T-helper 1 cell treated with Interleukin-12 subunit alpha and Interleukin-12 subunit beta and Interleukin-4 antibody, amounts not matched to agents 30 μg/mL and 1 μg/mL, for 36 hours (primary cell): ENCODE measurements around the gene RAB40AL.
"Not testable (repeated sequence)": the region's sequence is repeated elsewhere in the genome, so short reads cannot be mapped to it uniquely, and the experiment has no call there.

Experiments used
- H3K27ac Mint-ChIP-seq: one replicate; pipeline ENCODE4 v1.8.0; 2021; ENCODE audit warnings: mild to moderate bottlenecking, mixed read lengths
- H3K27me3 Mint-ChIP-seq: one replicate; pipeline ENCODE4 v1.8.0; 2021; ENCODE audit warnings: low read depth, mixed read lengths
- H3K36me3 Mint-ChIP-seq: one replicate; pipeline ENCODE4 v1.8.0; 2021; ENCODE audit warnings: low read depth, mixed read lengths
- H3K4me1 Mint-ChIP-seq: one replicate; pipeline ENCODE4 v1.8.0; 2021; ENCODE audit warnings: low read depth, mixed read lengths
- H3K4me3 Mint-ChIP-seq: one replicate; pipeline ENCODE4 v1.8.0; 2021; ENCODE audit warnings: mild to moderate bottlenecking, moderate library complexity, mixed read lengths
- H3K9me3 Mint-ChIP-seq: one replicate; pipeline ENCODE4 v1.8.0; 2021; ENCODE audit warnings: mixed read lengths

Gene RAB40AL

DNA sequence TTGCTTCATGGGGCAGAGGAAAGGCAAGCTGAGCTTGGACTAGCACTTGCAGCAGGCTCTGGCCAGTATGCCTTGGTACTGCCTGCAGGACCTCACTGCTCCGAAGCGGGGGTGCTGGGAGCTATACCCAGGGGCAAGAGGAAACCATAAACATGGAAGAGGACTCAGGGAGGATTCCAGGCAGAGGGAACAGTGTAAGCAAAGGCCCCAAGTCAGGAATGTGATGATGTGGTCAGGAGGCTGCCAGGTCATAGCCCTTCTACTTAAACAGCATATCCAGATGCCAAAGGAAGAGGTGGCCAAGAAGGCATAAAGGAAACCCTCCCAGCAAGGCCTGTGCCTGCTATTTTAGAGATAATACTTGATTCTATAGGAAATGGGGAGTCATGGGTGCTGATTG, 31.1 kb downstream of the RAB40AL start:
- Mint-ChIP-seq H3K27ac (no peak overlapping the region), H3K4me1 (no peaks in the 10 kb centered on the region), H3K36me3 (no peaks in the 10 kb centered on the region), H3K27me3 (no peaks in the 10 kb centered on the region), H3K9me3 (peaks cover 13% of the 10 kb centered on the region), H3K4me3 (no peak overlapping the region)

DNA sequence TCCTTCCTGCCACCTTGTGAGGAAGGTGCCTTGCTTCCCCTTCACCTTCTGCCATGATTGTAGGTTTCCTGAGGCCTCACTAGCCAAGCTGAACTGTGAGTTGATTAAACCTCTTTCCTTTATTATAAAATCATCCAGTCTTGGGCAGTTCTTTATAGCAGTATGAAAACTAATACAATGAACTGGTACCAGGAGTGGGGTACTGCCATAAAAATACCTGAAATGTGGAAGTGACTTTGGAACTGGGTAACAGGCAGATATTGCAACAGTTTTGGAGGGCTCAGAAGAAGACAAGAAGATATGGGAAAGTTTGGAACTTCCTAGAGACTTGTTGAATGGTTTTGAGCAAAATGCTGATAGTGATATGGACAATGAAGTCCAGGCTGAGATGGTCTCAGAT, 34.5 kb downstream of the RAB40AL start:
- H3K4me1 Mint-ChIP-seq, H3K4me3 Mint-ChIP-seq, H3K27ac Mint-ChIP-seq, H3K36me3 Mint-ChIP-seq, H3K27me3 Mint-ChIP-seq: not testable (repeated sequence)
- peaks cover 18% of the 10 kb centered on the region for H3K9me3 Mint-ChIP-seq

DNA sequence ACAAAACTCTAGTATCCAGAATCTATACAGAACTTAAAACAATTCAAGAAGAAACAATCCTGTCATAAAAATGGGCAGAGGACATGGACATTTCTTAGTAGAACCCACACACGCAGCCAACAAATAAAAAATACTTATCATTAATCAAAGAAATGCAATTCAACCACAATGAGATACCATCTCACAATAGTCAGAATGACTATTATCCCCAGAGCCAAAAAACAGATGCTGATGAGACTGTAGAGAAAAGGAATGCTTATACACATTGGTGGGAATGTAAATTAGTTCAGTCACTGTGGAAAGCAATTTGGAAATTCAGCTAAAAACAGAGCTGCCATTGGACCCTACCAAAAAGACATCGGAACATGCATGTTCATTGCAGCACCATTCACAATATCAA, 37.9 kb downstream of the RAB40AL start:
- Mint-ChIP-seq H3K4me3 (no peak overlapping the region), H3K27ac (no peak overlapping the region), H3K9me3 (peaks cover 18% of the 10 kb centered on the region), H3K27me3 (no peaks in the 10 kb centered on the region), H3K36me3 (no peaks in the 10 kb centered on the region), H3K4me1 (no peaks in the 10 kb centered on the region)

DNA sequence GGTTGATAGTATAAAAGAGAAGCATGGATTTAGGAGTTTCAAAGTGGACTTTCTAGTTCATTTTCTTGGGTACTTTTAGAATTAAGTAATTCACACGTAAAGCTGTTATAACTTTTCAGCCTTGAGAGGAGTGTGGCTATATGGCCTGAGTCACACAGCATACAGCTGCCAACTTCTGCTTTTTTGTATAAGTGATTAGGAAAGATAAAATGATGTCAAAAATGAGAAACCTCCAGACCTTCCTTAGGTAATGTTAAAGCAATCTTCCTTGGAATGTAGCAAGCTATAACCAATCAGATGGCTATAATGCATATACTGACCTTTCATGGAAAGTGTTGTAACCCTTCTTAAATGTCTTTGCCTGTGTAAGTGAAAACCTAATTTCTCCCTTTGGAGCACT, 39.2 kb downstream of the RAB40AL start:
- peaks cover 8% of the 10 kb centered on the region for H3K9me3 Mint-ChIP-seq
- no peak overlapping the region for H3K4me3 Mint-ChIP-seq

DNA sequence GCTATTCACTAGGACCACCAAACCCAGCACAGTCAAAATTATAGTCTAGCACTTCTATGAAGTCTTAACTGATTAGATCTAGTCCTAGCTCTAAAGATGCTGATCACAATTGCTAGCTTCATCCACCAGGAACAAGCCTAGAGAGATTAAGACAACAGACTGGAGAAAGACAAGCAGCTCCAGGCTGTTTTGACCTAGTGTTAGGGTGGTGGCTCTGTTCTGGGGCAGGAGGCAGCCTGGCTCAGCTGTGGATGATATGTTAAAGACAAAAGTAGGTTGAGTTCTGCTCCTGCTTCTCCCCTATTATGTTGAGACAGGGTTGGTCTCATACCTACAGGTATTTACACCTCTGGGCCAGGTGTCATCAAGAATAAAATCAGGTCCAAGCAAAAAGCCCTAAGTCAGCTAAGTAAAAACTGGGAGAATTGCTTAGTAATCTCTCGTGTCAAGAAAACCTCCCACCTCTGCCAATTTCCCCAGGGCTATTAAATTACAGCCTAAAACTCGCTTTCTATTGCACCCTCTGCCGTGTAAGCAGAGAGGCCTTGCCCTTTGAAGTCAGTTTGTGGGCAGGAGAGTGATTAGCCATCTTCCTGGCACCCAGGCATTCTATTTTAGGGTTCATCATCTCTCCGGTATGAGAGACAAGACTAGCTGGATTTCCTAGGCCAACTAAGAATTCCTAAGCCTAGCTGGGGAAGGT, 39.9 kb downstream of the RAB40AL start:
- Mint-ChIP-seq H3K4me3 (no peak overlapping the region), H3K36me3 (no peaks in the 10 kb centered on the region), H3K9me3 (peaks cover 5% of the 10 kb centered on the region), H3K4me1 (no peaks in the 10 kb centered on the region), H3K27ac (no peak overlapping the region), H3K27me3 (no peaks in the 10 kb centered on the region)

More for the DNA sequence above, 39.2 kb downstream of the RAB40AL start:
- H3K4me1 Mint-ChIP-seq = no peaks in the 10 kb centered on the region
- no peaks in the 10 kb centered on the region for H3K27me3 Mint-ChIP-seq
- H3K36me3 Mint-ChIP-seq = no peaks in the 10 kb centered on the region
- no peak overlapping the region for H3K27ac Mint-ChIP-seq

DNA sequence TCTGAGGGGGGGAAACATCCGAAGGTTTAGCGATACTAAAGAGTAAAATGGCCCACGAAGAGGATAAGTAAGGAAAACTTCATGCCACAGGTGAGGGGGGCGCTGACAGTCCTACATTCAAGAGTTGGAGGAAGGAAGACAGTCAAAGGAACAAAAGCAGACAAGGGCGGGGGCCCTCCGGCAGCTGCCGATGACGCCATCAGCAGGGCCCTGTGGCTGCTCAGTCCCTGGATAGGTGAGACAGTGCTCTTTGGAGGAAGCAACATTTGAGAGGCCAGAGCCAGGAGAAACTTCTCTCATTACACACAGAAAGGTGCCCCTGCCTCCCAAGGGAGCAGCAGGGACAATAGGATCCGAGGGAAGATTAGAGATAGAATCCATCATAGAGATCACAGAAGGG, 41.5 kb downstream of the RAB40AL start:
- H3K9me3 Mint-ChIP-seq = peaks cover 1% of the 10 kb centered on the region
- H3K4me1 Mint-ChIP-seq = no peaks in the 10 kb centered on the region
- no peak overlapping the region for H3K27ac Mint-ChIP-seq
- H3K36me3 Mint-ChIP-seq = no peaks in the 10 kb centered on the region
- H3K4me3 Mint-ChIP-seq = no peak overlapping the region
- no peaks in the 10 kb centered on the region for H3K27me3 Mint-ChIP-seq

DNA sequence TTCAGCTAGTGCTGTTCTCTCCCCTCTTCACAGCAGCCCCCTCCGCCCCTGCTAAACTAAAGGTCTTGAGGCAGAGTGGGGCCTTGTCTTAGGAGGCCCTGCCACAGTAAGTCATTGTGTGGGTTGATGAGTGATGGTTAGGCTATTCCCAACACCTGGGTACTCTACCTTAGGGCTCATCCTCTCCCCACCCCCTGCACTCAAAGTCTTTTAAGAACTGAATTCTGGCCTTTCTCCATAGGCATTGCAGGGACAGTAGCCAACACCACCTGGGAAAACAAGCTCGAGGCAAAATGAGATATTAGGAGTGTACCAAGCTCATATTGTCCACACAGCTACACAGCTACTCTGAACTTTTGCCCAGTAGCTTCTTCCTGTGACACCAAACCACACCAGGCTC, 42.5 kb downstream of the RAB40AL start:
- H3K4me1 Mint-ChIP-seq = no peaks in the 10 kb centered on the region
- no peaks in the 10 kb centered on the region for H3K27me3 Mint-ChIP-seq
- H3K27ac Mint-ChIP-seq = no peak overlapping the region
- no peaks in the 10 kb centered on the region for H3K36me3 Mint-ChIP-seq
- H3K9me3 Mint-ChIP-seq = no peaks in the 10 kb centered on the region
- no peak overlapping the region for H3K4me3 Mint-ChIP-seq

DNA sequence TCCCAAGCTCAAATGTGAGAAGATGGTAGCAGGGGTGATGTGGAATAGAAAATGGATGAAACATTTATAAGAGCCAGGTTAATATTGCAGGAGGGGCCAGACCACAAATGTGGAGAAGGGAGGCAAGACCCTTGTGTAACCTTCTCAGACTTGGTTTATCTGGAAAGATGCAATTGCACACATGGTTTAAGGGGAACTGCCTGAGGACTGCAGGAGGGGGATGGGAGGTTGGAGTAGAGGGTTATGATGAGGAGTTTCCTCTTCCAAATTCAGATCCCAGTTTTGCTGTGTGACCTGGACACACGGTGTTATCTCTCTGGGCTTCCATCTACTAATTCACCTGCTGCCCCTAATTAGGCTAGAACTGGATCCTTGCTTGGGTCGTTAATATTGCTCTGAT, 46.1 kb downstream of the RAB40AL start:
- Mint-ChIP-seq H3K9me3 (no peaks in the 10 kb centered on the region), H3K4me3 (no peak overlapping the region), H3K4me1 (peaks cover 1% of the 10 kb centered on the region), H3K27me3 (no peaks in the 10 kb centered on the region), H3K27ac (no peak overlapping the region), H3K36me3 (no peaks in the 10 kb centered on the region)

DNA sequence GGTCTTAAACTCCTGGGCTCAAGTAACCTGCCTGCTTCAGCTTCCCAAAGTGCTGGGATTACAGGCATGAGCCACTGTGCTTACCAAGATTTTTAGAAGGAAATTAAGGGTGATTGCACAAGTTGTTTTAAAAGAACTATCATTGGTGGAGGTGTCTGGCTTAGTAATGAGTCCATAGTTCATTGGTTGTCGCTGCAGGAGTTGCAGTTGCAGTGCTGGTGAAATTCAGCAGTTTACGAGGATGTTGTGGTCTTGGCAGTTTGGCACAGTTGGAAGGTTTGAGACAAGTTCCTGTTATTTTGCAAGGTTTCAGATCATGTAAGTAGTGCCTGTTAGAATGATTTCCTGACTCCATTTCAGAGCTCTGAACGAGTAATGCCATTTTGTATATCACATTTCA, 48.1 kb downstream of the RAB40AL start:
- Mint-ChIP-seq H3K27ac (no peak overlapping the region), H3K36me3 (no peaks in the 10 kb centered on the region), H3K27me3 (no peaks in the 10 kb centered on the region), H3K4me3 (no peak overlapping the region), H3K9me3 (no peaks in the 10 kb centered on the region), H3K4me1 (peaks cover 1% of the 10 kb centered on the region)
